Measurements from ENCODE around the gene CES1. TPM values are rescaled to one million over a fixed set of nuclear protein-coding genes. Genes with fewer than 3 reads are reported as not detected.

Gene CES1
- total RNA-seq, 4 donors from 2014 or later = 57.3 to 213 (median 79.3) TPM

GRCh38 chr16:55842369-55843104 is 9.6 kb upstream of the CES1 start:
- TF ChIP-seq CTCF (IDR thresholded peaks at IDR 0.05; ENCODE audit: low read depth) = no peak

GRCh38 chr16:55839115-55839514 is 6.2 kb upstream of the CES1 start:
- no peak for TF ChIP-seq CTCF (IDR thresholded peaks at IDR 0.05; ENCODE audit: low read depth)

GRCh38 chr16:55836158-55836611 is 3.3 kb upstream of the CES1 start:
- TF ChIP-seq CTCF (IDR thresholded peaks at IDR 0.05; ENCODE audit: low read depth) = no peak

- TF ChIP-seq CTCF (IDR thresholded peaks at IDR 0.05; ENCODE audit: low read depth) = no peak
These were observed 2.7 kb upstream of the CES1 start for GRCh38 chr16:55835581-55835980.

- TF ChIP-seq CTCF (IDR thresholded peaks at IDR 0.05; ENCODE audit: low read depth) = no peak
These were observed 1.2 kb upstream of the CES1 start for GRCh38 chr16:55834049-55834448.

- TF ChIP-seq CTCF (IDR thresholded peaks at IDR 0.05; ENCODE audit: low read depth) = no peak
These were observed 497 bp downstream of the CES1 start for GRCh38 chr16:55832425-55832772.

GRCh38 chr16:55830658-55831294 is 2.1 kb downstream of the CES1 start:
- TF ChIP-seq CTCF (IDR thresholded peaks at IDR 0.05; ENCODE audit: low read depth) = no peak

All from subcutaneous adipose tissue (tissue), 4 donors.